GM19463 (cell line): ENCODE data around the gene VAV2.

Experiments used
- ATAC-seq: cut with Tn5 transposase; IDR thresholded peaks from one replicate; pipeline ENCODE4 v1.9.1; 2021; ENCODE audit warnings: mild to moderate bottlenecking, moderate library complexity; ENCODE audit not compliant: unreplicated experiment

VAV2 gene

GRCh38 chr9:133787754-133788025 is 204.4 kb downstream of the VAV2 start:
- peak; percentile 75 for ATAC-seq

- ATAC-seq, result no peak
Measured at GRCh38 chr9:133786907-133787753, 205.0 kb downstream of the VAV2 start.

GRCh38 chr9:133786371-133786753 is 205.8 kb downstream of the VAV2 start:
- no peak for ATAC-seq

- no peak for ATAC-seq
Measured at GRCh38 chr9:133785753-133786370, 206.3 kb downstream of the VAV2 start.

- ATAC-seq, result no peak
Measured at GRCh38 chr9:133784731-133785561, 207.2 kb downstream of the VAV2 start.

GRCh38 chr9:133783331-133783731 is 208.8 kb downstream of the VAV2 start:
- no peak for ATAC-seq

GRCh38 chr9:133782157-133783130 is 209.7 kb downstream of the VAV2 start:
- no peak for ATAC-seq

GRCh38 chr9:133781828-133782135 is 210.3 kb downstream of the VAV2 start:
- ATAC-seq, result no peak

- no peak for ATAC-seq
Measured at GRCh38 chr9:133780962-133781827, 210.9 kb downstream of the VAV2 start.

- no peak for ATAC-seq
Measured at GRCh38 chr9:133780404-133780945, 211.6 kb downstream of the VAV2 start.

- ATAC-seq, result no peak
Measured at GRCh38 chr9:133779516-133780403, 212.4 kb downstream of the VAV2 start.

GRCh38 chr9:133779081-133779480 is 213.0 kb downstream of the VAV2 start:
- no peak for ATAC-seq

- no peak for ATAC-seq
Measured at GRCh38 chr9:133778336-133779013, 213.6 kb downstream of the VAV2 start.

- ATAC-seq, result no peak
Measured at GRCh38 chr9:133777871-133778270, 214.3 kb downstream of the VAV2 start.

- no peak for ATAC-seq
Measured at GRCh38 chr9:133777068-133777791, 214.9 kb downstream of the VAV2 start.

- no peak for ATAC-seq
Measured at GRCh38 chr9:133775951-133776905, 215.9 kb downstream of the VAV2 start.
